Measurements from ENCODE around the gene SUFU. TPM values are rescaled to one million over a fixed set of nuclear protein-coding genes. Genes with fewer than 3 reads are reported as not detected.
"Not testable (repeated sequence)": the region's sequence is repeated elsewhere in the genome, so short reads cannot be mapped to it uniquely, and the experiment has no call there.

The SUFU gene
- total RNA-seq, 1 donor from 2014 or later, result 8.1 TPM

DNA sequence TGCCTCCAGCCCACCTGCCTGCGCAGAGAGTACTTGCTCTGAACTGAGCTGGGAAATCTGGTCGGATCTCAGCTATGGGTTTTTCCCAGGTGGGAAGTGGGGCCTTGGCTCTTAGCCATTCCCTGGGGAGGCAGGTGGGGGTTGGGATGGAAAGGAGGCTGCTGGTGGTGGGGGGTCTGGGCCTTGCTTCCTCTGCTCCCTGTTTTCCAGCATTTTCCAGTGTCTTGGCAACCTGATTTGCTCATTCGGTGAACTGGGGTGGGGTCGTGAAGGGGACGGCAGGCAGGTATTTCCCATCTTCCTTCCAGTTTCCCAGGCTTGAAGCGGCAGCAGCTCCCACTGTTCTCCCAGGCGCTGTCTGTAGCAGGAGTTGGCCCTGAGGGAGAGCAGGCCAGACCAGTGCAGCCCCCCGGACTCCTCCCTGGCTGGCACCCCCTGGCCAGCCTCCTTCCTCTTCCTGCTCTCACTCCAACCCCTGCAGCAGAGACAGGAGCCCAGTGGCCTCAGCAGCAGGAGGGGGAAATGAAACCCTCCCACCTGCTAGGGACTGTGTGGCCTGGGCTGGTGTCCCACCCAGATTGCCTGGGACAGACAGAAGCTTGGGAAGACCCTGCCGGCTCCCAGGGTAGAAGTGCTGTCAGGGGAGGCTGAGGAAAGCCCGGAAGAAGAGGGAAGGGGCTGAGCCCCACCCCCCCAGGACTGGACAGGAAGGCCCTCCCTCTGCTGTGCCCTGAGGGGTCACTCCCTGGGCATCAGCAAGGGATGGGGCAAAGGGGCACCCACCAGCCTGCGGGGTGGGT lies 147.1 kb downstream of the SUFU start:
- DNase-seq (ENCODE audit: low read depth), result no peak

GRCh38 chr10:102651455-102652169 lies 147.8 kb downstream of the SUFU start:
- no peak for DNase-seq (ENCODE audit: low read depth)

DNA sequence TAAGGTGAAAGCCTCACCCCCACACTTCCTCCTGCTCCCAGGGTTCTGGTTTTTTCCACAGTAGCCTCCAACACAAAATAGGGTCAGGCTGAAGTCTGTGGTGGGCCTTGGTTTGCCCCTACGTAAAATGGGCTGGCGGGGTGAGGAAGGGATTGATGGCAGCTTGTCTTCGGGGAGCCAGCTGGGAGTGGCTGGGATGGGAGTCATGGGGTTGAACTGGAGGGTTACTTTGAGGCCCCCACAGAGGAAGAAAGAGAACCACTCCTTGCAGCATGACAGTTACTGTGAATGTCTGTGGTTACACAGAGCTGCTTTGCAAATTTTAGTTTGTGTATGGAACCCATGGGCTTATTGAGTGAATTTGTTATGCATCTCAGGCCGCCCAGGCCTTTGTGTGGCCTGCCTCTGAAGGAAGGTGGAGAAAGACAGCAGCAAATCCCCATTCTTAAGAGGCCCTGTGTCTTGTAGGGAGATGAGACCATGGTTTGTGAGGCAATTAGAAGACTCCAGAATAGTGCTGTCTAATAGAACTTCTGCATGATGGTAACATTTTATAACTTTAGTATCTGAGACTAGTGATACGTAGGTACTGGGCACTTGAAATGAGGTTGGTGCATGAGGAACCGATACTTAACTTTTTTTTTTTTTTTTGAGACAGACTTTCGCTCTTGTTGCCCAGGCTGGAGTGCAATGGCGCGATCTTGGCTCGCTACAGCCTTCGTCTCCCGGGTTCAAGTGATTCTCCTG lies 148.6 kb downstream of the SUFU start:
- DNase-seq (ENCODE audit: low read depth), result no peak

DNA sequence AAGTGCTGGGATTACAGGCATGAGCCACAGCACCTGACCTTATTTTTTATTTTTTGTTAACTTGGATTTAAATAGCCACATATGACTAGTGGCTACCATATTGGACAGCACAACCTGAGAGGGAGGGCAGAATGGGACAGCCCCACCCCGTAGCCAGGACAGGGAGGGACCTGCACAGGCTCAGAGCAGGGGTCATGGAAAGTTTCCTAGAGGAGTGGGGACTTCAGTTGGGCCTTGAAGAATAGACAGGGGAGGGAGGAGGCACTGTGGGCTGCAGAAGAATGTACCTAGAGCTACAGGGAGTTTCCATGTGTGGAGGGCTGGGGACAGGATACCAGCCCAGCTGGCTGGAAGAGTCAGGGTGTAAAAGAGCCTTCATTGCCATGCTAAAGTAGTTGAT lies 149.3 kb downstream of the SUFU start:
- no peak for DNase-seq (ENCODE audit: low read depth)

- no peak for DNase-seq (ENCODE audit: low read depth)
Measured at GRCh38 chr10:102654566-102654965, 150.8 kb downstream of the SUFU start.

- no peak for DNase-seq (ENCODE audit: low read depth)
Measured at GRCh38 chr10:102654969-102655368, 151.2 kb downstream of the SUFU start.

- DNase-seq (ENCODE audit: low read depth), result no peak
Measured at GRCh38 chr10:102656026-102656425, 152.3 kb downstream of the SUFU start.

DNA sequence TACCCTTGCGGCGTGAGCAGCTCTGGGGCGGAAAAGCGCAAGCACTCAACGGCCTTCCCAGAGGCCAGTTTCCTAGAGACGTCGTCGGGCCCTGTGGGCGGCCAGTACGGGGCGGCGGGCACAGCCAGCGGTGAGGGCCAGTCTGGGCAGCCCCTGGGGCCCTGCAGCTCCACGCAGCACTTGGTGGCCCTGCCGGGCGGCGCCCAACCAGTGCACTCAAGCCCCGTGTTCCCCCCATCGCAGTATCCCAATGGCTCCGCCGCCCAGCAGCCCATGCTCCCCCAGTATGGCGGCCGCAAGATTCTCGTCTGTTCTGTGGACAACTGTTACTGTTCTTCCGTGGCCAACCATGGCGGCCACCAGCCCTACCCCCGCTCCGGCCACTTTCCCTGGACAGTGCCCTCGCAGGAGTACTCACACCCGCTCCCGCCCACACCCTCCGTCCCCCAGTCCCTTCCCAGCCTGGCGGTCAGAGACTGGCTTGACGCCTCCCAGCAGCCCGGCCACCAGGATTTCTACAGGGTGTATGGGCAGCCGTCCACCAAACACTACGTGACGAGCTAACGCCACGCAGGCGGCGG lies 153.1 kb downstream of the SUFU start:
- no peak for DNase-seq (ENCODE audit: low read depth)

DNA sequence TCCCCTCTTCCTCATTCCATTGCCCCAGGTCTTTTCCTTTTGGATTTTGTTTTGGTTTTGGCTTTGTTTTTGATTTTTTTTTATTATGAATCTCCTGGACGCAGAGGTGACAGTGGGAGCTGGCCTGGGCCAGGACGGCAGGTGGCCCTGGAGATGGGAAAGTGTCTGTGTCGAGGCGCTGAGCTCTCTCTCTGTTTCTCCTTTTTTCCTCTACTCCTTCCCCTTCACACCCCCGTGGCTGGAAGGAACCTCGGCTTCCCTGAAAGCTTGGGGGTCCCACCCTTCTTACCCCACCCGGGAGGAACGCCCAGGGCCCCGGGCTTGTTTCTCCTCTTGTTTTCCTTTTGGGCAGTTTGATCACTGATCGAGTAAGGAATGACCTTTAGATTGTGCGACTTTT lies 153.7 kb downstream of the SUFU start:
- no peak for DNase-seq (ENCODE audit: low read depth)

DNA sequence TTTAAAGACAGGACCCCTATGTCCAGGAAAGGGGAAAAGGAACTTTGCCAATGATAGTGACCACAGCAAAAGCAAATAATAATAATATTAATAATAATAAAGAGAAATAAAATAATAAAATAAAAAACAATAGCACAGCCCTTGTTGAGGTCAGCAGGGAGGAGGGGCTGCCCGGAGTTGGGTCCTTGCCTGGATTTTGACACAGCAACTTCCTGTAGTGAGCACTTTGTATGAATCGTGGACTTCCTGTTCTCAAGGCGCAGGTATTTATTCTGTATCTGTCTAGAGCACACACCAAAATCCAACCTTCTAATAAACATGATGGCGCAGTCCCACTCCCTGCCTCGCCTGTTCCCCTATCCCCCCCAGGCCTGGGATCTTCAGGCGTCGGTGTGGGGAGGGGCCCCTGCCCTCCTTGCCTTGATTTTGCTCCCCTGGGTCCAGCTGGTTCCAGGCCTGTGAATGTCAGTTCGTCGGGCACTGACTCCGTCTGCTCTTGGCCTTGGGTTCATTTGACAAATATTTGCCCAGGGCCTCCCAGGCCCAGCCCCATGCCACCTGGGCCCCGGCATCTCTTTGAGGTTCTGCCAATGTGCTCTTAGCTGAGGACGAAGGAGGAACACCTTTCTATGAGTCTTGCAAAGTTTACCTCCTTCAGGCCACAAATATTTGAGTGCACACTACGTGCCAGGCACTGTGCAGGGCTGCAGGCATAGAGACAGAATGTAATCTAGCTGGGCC lies 154.4 kb downstream of the SUFU start:
- DNase-seq (ENCODE audit: low read depth), result no peak

DNA sequence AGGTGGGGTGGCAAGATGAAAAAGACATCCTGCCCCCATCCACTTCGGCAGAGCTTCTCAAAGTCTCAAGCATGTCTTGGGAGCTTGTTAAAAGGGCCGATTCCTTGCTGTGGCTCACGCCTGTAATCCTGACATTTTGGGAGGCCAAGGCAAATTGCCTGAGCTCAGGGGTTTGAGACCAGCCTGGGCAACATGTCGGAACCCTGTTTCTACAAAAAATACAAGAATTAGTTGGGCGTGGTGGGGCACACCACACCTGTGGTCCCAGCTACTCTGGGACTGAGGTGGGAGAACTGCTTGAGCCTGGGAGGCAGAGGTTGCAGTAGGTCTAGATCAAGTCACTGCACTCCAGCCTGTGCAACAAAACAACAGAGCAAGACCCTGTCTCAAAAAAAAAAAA lies 155.0 kb downstream of the SUFU start:
- DNase-seq (ENCODE audit: low read depth), result no peak

DNA sequence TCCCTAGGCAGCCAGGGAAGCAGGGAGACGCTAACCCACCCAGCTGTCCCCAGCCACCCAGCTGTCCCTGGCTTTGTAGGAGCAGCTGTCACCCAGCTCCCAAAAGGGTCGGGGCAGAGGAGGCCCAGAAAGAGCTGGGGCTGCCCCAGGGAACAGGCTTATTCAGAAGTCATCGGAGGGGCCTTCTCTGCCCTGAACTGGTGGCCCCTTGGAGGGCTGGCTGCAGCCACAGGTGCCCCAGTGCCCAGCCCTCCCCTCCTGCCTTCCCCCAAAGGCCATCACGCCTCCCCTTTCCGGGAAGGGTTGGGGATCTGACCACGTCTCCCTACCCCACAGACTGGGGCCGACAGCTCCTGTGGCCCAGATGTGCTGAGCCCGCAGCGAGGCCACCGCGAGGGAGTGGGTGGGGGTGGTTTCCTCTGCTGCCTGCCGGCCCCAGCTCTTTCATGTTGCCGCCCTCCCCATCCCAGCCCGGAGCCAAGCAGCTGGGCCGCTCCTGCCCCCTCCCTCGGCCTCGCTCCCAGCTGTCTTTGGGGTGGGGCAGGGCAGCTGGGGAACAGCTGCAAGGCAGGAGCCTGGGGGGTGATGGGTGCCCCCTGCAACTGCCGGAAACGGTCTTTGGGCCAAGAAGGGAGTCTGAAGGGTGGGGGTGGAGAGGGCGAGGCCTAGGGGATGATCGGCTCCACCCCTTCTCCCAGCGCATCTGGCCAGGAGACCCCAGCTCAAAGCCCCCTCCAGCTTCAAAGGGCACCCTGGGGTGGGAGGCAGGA lies 157.3 kb downstream of the SUFU start:
- no peak for DNase-seq (ENCODE audit: low read depth)

- DNase-seq (ENCODE audit: low read depth), result no peak
Measured at GRCh38 chr10:102661658-102662028, 157.9 kb downstream of the SUFU start.

- peak; percentile 96 for DNase-seq (ENCODE audit: low read depth)
Measured at GRCh38 chr10:102665904-102666509, 162.2 kb downstream of the SUFU start.

DNA sequence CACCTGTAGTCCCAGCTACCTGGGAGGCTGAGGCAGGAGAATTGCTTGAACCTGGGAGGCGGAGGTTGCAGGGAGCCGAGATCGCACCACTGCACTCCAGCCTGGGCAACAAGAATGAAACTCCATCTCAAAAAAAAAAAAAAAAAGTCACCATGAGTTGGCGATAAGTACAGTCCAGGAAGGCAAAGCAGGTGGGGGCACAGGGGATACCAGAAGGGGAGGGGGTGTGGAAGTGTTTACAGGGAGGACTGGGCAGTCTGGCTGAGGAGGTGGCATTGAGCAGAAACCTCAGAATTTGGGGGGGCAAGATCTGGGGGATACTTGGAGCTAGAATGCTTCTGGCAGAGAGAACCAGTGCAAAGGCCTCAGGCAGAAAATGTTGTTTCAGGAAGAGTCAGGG lies 163.6 kb downstream of the SUFU start:
- DNase-seq (ENCODE audit: low read depth), result not testable (repeated sequence)

GRCh38 chr10:102668326-102669107 lies 164.7 kb downstream of the SUFU start:
- DNase-seq (ENCODE audit: low read depth), result no peak

DNA sequence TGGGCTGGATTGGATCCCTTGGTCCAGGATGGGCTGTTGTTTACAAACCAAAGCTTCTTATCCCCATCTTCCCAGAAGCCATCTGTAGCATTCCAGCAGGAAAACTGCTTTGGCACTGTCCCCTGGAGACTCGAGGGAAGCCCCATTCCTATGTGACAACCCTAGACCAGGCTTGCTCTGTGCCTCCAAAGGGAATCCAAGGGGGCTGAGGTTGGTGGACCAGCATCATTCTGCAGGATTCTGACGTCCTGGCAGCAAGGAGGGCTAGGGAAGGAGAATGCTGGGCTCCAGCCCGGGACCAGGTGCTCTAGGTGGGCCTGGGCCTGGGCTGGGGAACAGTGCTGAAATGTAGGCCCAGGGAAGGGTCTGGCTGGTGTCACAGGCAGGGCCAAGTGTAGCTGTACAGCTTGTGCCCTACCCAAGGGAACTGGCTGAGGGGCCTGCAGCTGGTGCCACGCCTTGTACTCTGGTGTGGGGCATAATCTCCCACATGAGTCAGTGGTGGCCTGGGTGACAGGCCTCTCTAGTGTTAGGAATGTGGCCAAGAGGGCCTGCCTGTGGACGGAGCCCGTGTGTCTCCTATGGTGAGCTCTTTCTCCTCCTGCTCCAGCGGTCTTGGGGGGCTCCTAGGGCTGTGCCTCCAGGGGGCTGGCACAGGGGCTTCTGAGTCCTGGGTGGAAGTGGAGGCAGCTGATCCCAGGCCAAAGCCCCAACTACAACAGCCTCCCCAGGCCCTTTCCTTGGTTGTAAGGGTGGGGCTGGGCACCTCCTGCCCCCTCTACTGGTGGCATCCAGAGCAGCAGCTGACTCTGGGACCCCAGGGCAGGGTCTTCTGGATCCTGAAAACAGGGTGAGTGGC lies 165.7 kb downstream of the SUFU start:
- DNase-seq (ENCODE audit: low read depth), result peak; percentile 66

GRCh38 chr10:102670065-102670670 lies 166.4 kb downstream of the SUFU start:
- DNase-seq (ENCODE audit: low read depth), result no peak
